ENCODE results near the gene IDI2. TPM values are rescaled to one million over a fixed set of nuclear protein-coding genes. Genes with fewer than 3 reads are reported as not detected.

IDI2 gene
- total RNA-seq, 3 donors from 2014 or later (not counting 1 experiment from before 2014, with no cell fraction given): not detected

GRCh38 chr10:987620-987869 is 38.1 kb downstream of the IDI2 start:
- 14% methylated on average over 7 of the region's 7 CpGs for WGBS (ENCODE audit: insufficient coverage)
- Histone ChIP-seq H3K36me3 (ENCODE audit: control insufficient read depth, insufficient read depth, low read length) (no peaks in the 10 kb centered on the region), H3K4me1 (ENCODE audit: control insufficient read depth, insufficient read depth, low read length) (peaks cover 21% of the 10 kb centered on the region), H3K9me3 (ENCODE audit: control insufficient read depth, insufficient read depth, low read length) (no peaks in the 10 kb centered on the region), H3K4me3 (ENCODE audit: low read length) (peak overlapping the region; percentile 68), H3K27ac (ENCODE audit: low read length) (peak overlapping the region; percentile 78), H3K27me3 (ENCODE audit: control insufficient read depth, insufficient read depth, low read length) (no peaks in the 10 kb centered on the region)
- no peaks in the 10 kb centered on the region for H3K27me3 Mint-ChIP-seq (ENCODE audit: low read depth in 2 of 2)
- H3K9me3 Mint-ChIP-seq: no peaks in the 10 kb centered on the region
- DNase-seq: no peak
- H3K36me3 Mint-ChIP-seq: no peaks in the 10 kb centered on the region
- no peak for ATAC-seq
- peak overlapping the region; percentile 90 to 97 for H3K27ac Mint-ChIP-seq
- H3K4me1 Mint-ChIP-seq: peaks cover 34 to 38% of the 10 kb centered on the region in 2 donors
- no peak for TF ChIP-seq CTCF (IDR thresholded peaks at IDR 0.05)
- intact Hi-C loops (cut with micrococcal nuclease): no loop called here
- peak overlapping the region; percentile 98 for H3K4me3 Mint-ChIP-seq

- no peak for TF ChIP-seq CTCF (IDR thresholded peaks at IDR 0.05)
- Histone ChIP-seq H3K27me3 (ENCODE audit: control insufficient read depth, insufficient read depth, low read length) (no peaks in the 10 kb centered on the region), H3K4me1 (ENCODE audit: control insufficient read depth, insufficient read depth, low read length) (peaks cover 21% of the 10 kb centered on the region), H3K36me3 (ENCODE audit: control insufficient read depth, insufficient read depth, low read length) (no peaks in the 10 kb centered on the region), H3K9me3 (ENCODE audit: control insufficient read depth, insufficient read depth, low read length) (no peaks in the 10 kb centered on the region), H3K4me3 (ENCODE audit: low read length) (peak overlapping the region; percentile 68), H3K27ac (ENCODE audit: low read length) (no peak overlapping the region)
- 76% methylated on average over 14 of the region's 14 CpGs for WGBS (ENCODE audit: insufficient coverage)
- ATAC-seq: no peak
- Mint-ChIP-seq H3K27ac (peak overlapping the region; percentile 90 to 97), H3K4me3 (peak overlapping the region; percentile 98), H3K4me1 (peaks cover 32 to 38% of the 10 kb centered on the region in 2 donors), H3K9me3 (no peaks in the 10 kb centered on the region), H3K27me3 (ENCODE audit: low read depth in 2 of 2) (no peaks in the 10 kb centered on the region), H3K36me3 (no peaks in the 10 kb centered on the region)
- intact Hi-C loops (cut with micrococcal nuclease): no loop called here
- DNase-seq: no peak
These were observed 38.6 kb downstream of the IDI2 start for GRCh38 chr10:986881-987619.

- H3K4me3 Mint-ChIP-seq: peak overlapping the region; percentile 98
- no peaks in the 10 kb centered on the region for H3K27me3 ChIP-seq (ENCODE audit: control insufficient read depth, insufficient read depth, low read length)
- no peak for DNase-seq
- no peak for TF ChIP-seq CTCF (IDR thresholded peaks at IDR 0.05)
- H3K36me3 ChIP-seq (ENCODE audit: control insufficient read depth, insufficient read depth, low read length): no peaks in the 10 kb centered on the region
- H3K4me3 ChIP-seq (ENCODE audit: low read length): no peak overlapping the region
- intact Hi-C loops (cut with micrococcal nuclease): no loop called here
- no peak overlapping the region for H3K27ac ChIP-seq (ENCODE audit: low read length)
- no peaks in the 10 kb centered on the region for H3K27me3 Mint-ChIP-seq (ENCODE audit: low read depth in 2 of 2)
- peaks cover 32 to 38% of the 10 kb centered on the region in 2 donors for H3K4me1 Mint-ChIP-seq
- H3K9me3 ChIP-seq (ENCODE audit: control insufficient read depth, insufficient read depth, low read length): no peaks in the 10 kb centered on the region
- H3K36me3 Mint-ChIP-seq: no peaks in the 10 kb centered on the region
- H3K9me3 Mint-ChIP-seq: no peaks in the 10 kb centered on the region
- ATAC-seq: no peak
- WGBS (ENCODE audit: insufficient coverage): 94% methylated on average over 7 of the region's 7 CpGs
- peak overlapping the region; percentile 90 to 97 for H3K27ac Mint-ChIP-seq
- H3K4me1 ChIP-seq (ENCODE audit: control insufficient read depth, insufficient read depth, low read length): peaks cover 21% of the 10 kb centered on the region
These were observed 39.4 kb downstream of the IDI2 start for GRCh38 chr10:986137-986825.
